ENCODE results near the gene RTN4.
A peak's percentile ranks its signal among the peaks of the same experiment; 100 is the strongest.

Gene RTN4

DNA sequence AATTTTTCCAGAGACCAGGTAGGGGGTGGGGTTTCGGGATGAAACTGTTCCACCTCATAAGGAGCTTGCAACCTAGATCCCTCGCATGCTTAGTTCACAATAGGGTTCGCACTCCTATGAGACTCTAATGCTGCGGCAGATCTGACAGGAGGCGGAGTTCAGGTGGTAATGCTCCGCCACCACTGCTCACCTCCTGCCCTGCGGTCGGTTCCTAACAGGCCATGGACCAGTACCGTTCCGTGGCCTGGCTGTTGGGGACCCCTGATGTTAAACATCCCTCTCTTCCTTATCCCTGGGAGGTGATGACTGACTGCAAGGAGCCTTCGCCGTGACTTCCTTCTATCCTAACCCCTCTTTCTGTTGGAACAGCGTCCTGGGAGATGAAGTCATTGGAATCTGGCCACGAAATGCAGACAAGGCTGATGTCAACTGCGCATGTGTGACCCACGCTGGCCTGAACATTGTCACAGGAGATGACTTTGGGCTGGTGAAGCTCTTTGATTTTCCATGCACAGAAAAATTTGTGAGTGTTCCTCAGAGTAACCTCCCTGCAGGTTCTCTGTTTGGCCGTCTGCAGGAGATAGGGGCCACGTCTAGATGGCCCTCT is 82.4 kb downstream of the RTN4 start:
- DNase-seq (ENCODE audit: low spot score) = no peak

- no peak for DNase-seq (ENCODE audit: low spot score)
These were observed 83.0 kb downstream of the RTN4 start for GRCh38 chr2:54967269-54967668.

DNA sequence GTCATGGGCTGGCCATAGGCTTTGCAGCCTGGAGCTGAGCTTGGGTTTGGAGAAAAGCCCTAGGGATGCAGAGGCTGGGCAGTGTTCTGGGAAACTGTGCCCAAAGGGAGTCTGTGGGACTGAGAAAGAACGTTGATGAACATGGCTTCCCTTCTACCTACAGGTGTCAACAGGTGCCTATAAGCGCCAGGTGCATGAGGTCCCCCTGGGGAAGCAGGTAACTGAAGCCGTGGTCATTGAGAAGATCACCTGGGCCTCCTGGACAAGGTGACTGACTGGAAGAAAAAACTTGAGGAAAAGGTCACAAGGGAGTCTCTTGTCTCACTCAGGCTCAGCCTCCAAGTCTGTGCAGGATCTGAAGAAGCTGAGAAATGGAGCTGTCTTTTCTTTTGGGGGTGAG is 83.4 kb downstream of the RTN4 start:
- DNase-seq (ENCODE audit: low spot score) = no peak

DNA sequence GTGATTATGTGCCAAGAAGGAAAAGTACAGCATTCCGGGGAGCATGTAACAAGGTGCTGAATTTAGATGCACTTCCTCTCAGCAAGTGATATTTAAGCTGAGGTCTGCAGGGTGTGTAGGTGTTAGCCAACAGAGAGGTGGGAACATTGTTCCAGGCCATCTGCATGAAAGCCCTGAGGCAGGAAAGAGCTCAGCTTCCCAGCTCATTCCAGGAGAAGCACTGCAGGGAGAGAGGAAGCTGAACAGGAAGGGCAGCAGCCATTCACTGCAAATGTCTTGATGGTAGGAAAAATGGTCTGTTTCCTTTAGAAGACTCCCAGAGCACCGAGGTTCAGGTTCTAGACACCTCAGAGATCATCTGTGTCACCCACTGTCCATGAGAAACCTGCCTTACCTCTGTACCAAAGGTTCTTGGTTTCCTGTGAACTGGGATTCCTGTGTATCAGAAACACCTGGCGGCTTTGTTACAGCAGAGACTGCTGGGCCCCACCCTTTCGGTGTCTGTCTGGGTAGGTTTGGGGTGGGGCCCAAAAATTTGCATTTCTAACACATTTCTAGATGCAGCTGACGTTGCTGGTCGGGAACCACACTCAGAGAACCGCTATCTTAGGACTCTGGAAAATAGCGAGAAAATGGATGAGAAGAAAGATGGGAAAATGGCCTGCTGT is 84.0 kb downstream of the RTN4 start:
- DNase-seq (ENCODE audit: low spot score) = no peak

DNA sequence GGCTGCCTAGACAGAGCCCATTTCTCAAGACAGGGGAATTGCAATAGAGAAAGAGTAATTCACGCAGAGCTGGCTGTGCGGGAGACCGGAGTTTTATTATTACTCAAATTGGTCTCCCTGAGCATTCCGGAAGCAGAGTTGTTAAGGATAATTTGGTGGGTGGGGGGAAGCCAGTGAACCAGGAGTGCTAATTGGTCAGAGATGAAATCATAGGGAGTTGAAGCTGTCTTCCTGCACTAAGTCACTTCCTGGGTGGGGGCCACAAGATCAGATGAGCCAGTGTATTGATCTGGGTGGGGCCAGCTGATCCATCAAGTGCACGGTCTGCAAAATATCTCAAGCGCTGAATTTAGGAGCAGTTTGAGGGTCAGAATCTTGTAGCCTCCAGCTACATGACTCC is 84.8 kb downstream of the RTN4 start:
- no peak for DNase-seq (ENCODE audit: low spot score)

GRCh38 chr2:54964816-54965215 is 85.4 kb downstream of the RTN4 start:
- no peak for DNase-seq (ENCODE audit: low spot score)

DNA sequence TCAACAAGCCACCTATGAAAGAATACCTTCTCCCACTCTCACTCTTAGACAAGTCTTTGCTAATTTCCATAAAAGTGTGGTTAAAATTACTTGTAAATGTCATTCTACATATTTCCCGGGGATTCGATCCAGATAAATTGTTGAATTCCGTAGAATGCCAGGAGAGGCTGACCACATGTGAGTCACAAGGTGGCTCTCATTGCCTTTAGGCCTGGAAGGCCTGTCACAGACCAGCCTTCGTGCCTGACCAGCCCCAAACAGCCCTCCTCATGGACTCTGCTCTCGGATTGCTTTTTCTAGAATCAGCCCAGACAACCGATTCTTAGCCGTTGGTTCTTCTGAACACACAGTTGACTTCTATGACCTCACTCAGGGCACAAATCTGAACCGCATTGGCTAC is 86.0 kb downstream of the RTN4 start:
- DNase-seq (ENCODE audit: low spot score) = no peak

GRCh38 chr2:54963476-54963875 is 86.8 kb downstream of the RTN4 start:
- DNase-seq (ENCODE audit: low spot score) = no peak

GRCh38 chr2:54962935-54963440 is 87.3 kb downstream of the RTN4 start:
- no peak for DNase-seq (ENCODE audit: low spot score)

DNA sequence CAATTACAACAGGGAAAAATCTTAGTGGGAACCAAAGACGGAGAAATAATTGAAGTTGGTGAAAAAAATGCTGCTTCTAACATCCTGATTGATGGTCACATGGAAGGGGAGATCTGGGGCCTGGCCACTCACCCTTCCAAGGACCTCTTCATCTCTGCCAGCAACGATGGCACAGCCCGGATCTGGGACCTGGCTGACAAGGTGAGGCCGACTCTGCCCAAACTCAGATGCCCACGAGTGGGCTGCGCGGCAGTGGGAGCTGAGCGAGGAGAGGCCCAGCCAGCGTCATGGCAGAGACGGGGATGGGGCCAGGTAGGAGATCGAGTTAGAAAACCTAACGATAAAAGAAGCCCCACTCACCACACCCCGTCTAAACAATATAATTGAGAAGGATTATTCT is 87.7 kb downstream of the RTN4 start:
- no peak for DNase-seq (ENCODE audit: low spot score)

DNA sequence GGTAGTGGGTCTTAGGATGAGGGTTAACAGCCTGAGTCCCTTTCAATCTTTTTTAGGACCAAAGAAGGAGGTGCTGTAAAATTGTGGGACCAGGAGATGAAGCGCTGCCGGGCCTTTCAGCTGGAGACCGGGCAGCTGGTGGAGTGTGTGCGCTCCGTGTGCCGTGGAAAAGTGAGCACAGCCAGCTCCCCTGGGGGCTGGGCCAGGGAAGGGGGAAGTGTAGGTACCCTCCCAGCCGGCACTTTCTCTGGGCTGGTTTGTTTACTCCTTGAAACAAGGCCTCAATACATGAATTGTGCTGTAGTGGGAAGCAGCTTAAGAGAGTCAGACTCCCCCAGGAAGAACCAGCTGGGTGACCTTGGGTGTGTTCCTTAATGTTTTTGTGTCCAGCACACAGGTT is 90.1 kb downstream of the RTN4 start:
- no peak for DNase-seq (ENCODE audit: low spot score)

- DNase-seq (ENCODE audit: low spot score) = no peak
These were observed 91.4 kb downstream of the RTN4 start for GRCh38 chr2:54958717-54959371.

GRCh38 chr2:54957321-54957999 is 92.8 kb downstream of the RTN4 start:
- no peak for DNase-seq (ENCODE audit: low spot score)

GRCh38 chr2:54956111-54956627 is 94.1 kb downstream of the RTN4 start:
- no peak for DNase-seq (ENCODE audit: low spot score)

GRCh38 chr2:54955358-54956110 is 94.7 kb downstream of the RTN4 start:
- DNase-seq (ENCODE audit: low spot score) = no peak

DNA sequence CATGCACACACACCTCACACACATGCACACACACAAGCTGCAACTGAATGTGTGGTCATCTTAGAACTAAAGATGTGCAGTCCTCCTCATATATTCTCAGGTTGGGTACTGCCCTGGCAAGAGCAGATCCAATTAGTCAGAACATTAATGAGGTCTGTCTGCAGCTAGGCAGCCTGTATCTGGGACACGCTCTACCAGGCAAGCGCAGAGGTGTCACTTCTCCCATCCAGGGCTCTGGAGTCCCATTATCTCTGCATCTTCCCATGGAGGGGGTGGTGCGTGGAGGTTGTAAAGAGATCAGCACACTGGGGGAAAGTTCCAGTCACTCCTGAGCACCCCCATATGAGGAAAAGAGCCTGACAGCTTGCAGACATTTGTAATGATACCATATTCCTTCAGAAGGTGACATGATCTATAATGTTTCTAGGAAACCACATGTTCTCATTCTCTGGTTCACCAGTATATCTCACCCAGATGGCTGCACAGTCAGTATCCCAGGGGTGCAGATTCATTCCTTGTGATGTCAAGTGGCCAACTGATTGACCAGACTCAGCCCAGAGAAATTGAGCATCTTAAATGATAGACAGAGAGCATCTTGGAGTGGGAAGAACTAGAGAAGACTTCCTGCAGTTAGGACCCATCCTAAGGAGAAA is 95.4 kb downstream of the RTN4 start:
- DNase-seq (ENCODE audit: low spot score) = no peak

DNA sequence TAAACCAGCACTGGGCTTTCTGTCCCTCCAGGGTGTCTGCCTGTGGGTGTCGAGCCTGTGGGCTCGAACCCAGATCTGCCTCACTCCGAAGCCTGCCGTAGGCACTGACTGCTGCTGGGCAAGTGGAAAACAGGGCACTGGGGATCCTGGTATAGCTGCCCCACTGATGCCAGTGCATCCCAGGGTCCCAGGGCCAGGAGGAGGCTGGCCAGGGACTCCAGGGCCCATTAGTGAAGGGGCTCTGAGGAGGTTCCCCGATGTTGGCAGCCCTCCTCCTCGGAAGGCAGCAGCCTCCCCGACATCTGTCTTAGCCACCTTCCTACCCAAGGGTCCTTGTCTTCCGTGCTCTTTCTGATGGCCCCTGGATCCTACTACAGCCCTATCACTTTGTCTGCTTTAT is 96.1 kb downstream of the RTN4 start:
- no peak for DNase-seq (ENCODE audit: low spot score)

DNA sequence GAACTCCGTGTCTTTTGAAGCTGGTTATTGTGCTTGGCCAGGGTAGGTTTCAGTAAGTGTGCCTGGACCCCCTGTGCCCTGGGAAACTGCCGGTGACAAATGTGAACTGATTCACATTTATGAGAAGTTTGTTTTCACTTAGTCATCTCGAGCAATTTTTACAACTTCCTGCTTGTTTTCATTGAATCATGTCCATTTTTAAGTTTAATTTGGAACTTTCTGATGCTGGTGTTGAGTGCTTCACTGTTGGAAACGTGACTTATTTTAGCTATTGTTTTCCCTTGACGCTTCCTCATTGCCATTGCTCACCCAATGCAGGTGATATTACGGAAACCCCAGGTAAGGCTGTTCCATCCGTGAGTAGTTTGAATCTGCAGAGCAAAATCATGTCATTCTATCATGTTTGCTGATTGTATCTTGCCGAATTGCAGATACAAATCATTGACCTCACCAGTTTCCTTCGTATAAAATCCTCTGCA is 97.2 kb downstream of the RTN4 start:
- DNase-seq (ENCODE audit: low spot score) = no peak

GRCh38 chr2:54952425-54952824 is 97.8 kb downstream of the RTN4 start:
- no peak for DNase-seq (ENCODE audit: low spot score)

DNA sequence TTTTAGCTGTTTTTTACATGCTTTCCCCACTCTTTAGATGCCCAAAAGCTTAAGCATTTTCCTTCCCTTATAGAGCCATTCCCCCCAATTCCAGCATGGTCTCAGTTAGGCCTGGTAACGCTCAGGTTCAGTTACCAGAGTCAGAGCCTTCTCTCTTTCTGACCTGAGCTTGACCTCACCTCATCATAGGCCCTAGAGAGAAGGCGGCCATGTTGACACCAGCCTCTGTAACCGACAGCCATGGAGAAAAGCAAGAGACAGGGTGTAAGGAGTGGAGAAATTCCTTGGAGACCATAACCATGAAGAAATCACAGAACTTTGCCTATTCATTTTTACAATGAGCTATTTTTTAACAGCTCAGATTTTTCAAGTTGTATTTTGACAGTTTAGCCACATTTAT is 99.4 kb downstream of the RTN4 start:
- DNase-seq (ENCODE audit: low spot score) = no peak

GRCh38 chr2:54949431-54949830 is 100.8 kb downstream of the RTN4 start:
- DNase-seq (ENCODE audit: low spot score) = peak; percentile 66

All from AG08396 (cell line).